WERI-Rb-1 (cell line): ENCODE data around the gene SLAMF9.
"Not testable (repeated sequence)": the region's sequence is repeated elsewhere in the genome, so short reads cannot be mapped to it uniquely, and the experiment has no call there.

Source experiments
- DNase-seq: peaks from one replicate; pipeline ENCODE4 v3.0.0-alpha.2; 2020
- H3K27ac ChIP-seq: fragments of 250-450 bp; sonication (Bioruptor Pico); 2 replicates; pipeline ENCODE4 v1.5.1; 2020; ENCODE audit warnings: mild to moderate bottlenecking, moderate library complexity
- H3K27me3 ChIP-seq: fragments of 250-450 bp; sonication (Bioruptor Pico); 2 replicates; pipeline ENCODE4 v1.5.1; 2021; ENCODE audit warnings: mild to moderate bottlenecking, low read depth, moderate library complexity; ENCODE audit not compliant: insufficient read depth, severe bottlenecking
- H3K36me3 ChIP-seq: fragments of 250-450 bp; sonication (Bioruptor Pico); 2 replicates; pipeline ENCODE4 v1.5.1; 2020; ENCODE audit warnings: mild to moderate bottlenecking, moderate library complexity
- H3K4me3 ChIP-seq: 2 replicates; pipeline ENCODE4 v1.5.1; 2011; ENCODE audit warnings: low read depth, mild to moderate bottlenecking, control low read depth, low read length
- H3K9me3 ChIP-seq: fragments of 250-450 bp; sonication (Bioruptor Pico); 2 replicates; pipeline ENCODE4 v1.5.1; 2021; ENCODE audit warnings: mild to moderate bottlenecking, moderate library complexity; ENCODE audit not compliant: severe bottlenecking
- CTCF ChIP-seq: IDR thresholded peaks from 2 replicates; pipeline ENCODE4 v1.5.1; 2011; ENCODE audit warnings: low read depth, mild to moderate bottlenecking, control low read depth, inconsistent platforms, low read length

SLAMF9 gene

GRCh38 chr1:159914252-159915018, 39.6 kb downstream of the SLAMF9 start:
- Histone ChIP-seq H3K36me3 (peaks cover 21% of the 10 kb centered on the region), H3K27me3 (no peaks in the 10 kb centered on the region), H3K27ac (no peak overlapping the region), H3K4me3 (no peak overlapping the region), H3K9me3 (no peaks in the 10 kb centered on the region)
- no peak for DNase-seq
- TF ChIP-seq CTCF: no peak

GRCh38 chr1:159913451-159914192, 40.4 kb downstream of the SLAMF9 start:
- Histone ChIP-seq H3K27ac (no peak overlapping the region), H3K36me3 (peaks cover 13% of the 10 kb centered on the region), H3K9me3 (no peaks in the 10 kb centered on the region), H3K4me3 (no peak overlapping the region), H3K27me3 (no peaks in the 10 kb centered on the region)
- DNase-seq: no peak
- no peak for TF ChIP-seq CTCF

- Histone ChIP-seq H3K27ac (no peak overlapping the region), H3K4me3 (no peak overlapping the region)
- no peak for TF ChIP-seq CTCF
Observed at GRCh38 chr1:159911326-159912070, 42.5 kb downstream of the SLAMF9 start.

GRCh38 chr1:159908031-159908940, 45.8 kb downstream of the SLAMF9 start:
- Histone ChIP-seq H3K27ac (no peak overlapping the region), H3K4me3 (no peak overlapping the region), H3K9me3 (peaks cover 7% of the 10 kb centered on the region), H3K27me3 (no peaks in the 10 kb centered on the region), H3K36me3 (no peaks in the 10 kb centered on the region)
- TF ChIP-seq CTCF: no peak
- no peak for DNase-seq

More at GRCh38 chr1:159911326-159912070, 42.5 kb downstream of the SLAMF9 start:
- H3K9me3 ChIP-seq: no peaks in the 10 kb centered on the region
- H3K36me3 ChIP-seq: no peaks in the 10 kb centered on the region
- no peak for DNase-seq
- H3K27me3 ChIP-seq: no peaks in the 10 kb centered on the region

GRCh38 chr1:159906960-159907359, 47.1 kb downstream of the SLAMF9 start:
- no peaks in the 10 kb centered on the region for H3K36me3 ChIP-seq
- TF ChIP-seq CTCF: no peak
- H3K9me3 ChIP-seq: peaks cover 7% of the 10 kb centered on the region
- H3K27me3 ChIP-seq: peaks cover 8% of the 10 kb centered on the region
- H3K27ac ChIP-seq: no peak overlapping the region
- H3K4me3 ChIP-seq: no peak overlapping the region
- no peak for DNase-seq

GRCh38 chr1:159904036-159904435, 50.0 kb downstream of the SLAMF9 start:
- not testable (repeated sequence) for H3K36me3 ChIP-seq, H3K9me3 ChIP-seq, DNase-seq, H3K27ac ChIP-seq, H3K4me3 ChIP-seq
- H3K27me3 ChIP-seq: peaks cover 11% of the 10 kb centered on the region
